Lung (tissue), 12 donors: ENCODE measurements around the gene RSAD2. TPM values are rescaled to one million over a fixed set of nuclear protein-coding genes. Genes with fewer than 3 reads are reported as not detected.

Experiments
- ATAC-seq: fragments of 200-7000 bp; cut with Tn5 transposase; one replicate; pipeline ENCODE4 v1.9.1; 2020; ENCODE audit warnings: moderate number of reproducible peaks; ENCODE audit not compliant: insufficient read depth, low FRiP score
- DNase-seq, 3 donors: peaks; one replicate each; pipeline ENCODE4 v3.0.0-alpha.2; 2013 to 2017
- H3K27ac ChIP-seq, 2 donors: one replicate each; pipeline ENCODE4 v1.5.1; 2013; ENCODE audit warnings: mild to moderate bottlenecking in 2 of 2, moderate library complexity in 2 of 2, control low read depth in 1 of 2, inconsistent platforms in 1 of 2, low read depth in 1 of 2, low read length in 1 of 2
- H3K27me3 ChIP-seq, 3 donors: one replicate each; pipeline ENCODE4 v1.5.1; 2013; ENCODE audit warnings: low read length in 2 of 3; ENCODE audit not compliant: control insufficient read depth in 3 of 3, insufficient read depth in 3 of 3
- H3K36me3 ChIP-seq, 4 donors: one replicate each; pipeline ENCODE4 v1.5.1; 2013; ENCODE audit warnings: low read length in 4 of 4, mild to moderate bottlenecking in 1 of 4, moderate library complexity in 1 of 4; ENCODE audit not compliant: control insufficient read depth in 4 of 4, insufficient read depth in 4 of 4
- H3K4me1 ChIP-seq, 5 donors: one replicate each; pipeline ENCODE4 v1.5.1; 2013; ENCODE audit warnings: low read length in 5 of 5, mild to moderate bottlenecking in 2 of 5, moderate library complexity in 1 of 5; ENCODE audit not compliant: control insufficient read depth in 5 of 5, insufficient read depth in 5 of 5
- H3K4me3 ChIP-seq: one replicate; pipeline ENCODE4 v1.5.1; 2013; ENCODE audit warnings: mild to moderate bottlenecking, control low read depth, moderate library complexity
- H3K9ac ChIP-seq, 2 donors: one replicate each; pipeline ENCODE4 v1.5.1; 2013; ENCODE audit warnings: low read length in 2 of 2, control low read depth in 1 of 2; ENCODE audit not compliant: insufficient read depth in 1 of 2
- H3K9me3 ChIP-seq, 4 donors: one replicate each; pipeline ENCODE4 v1.5.1; 2013; ENCODE audit warnings: low read length in 3 of 4, mild to moderate bottlenecking in 1 of 4, moderate library complexity in 1 of 4; ENCODE audit not compliant: control insufficient read depth in 4 of 4, insufficient read depth in 3 of 4
- CTCF ChIP-seq: IDR thresholded peaks from 2 replicates; pipeline ENCODE4 v1.5.1; 2012; ENCODE audit warnings: mild to moderate bottlenecking; ENCODE audit errors: control extremely low read depth, extremely low read depth
- WGBS, 2 donors: extraction: QIAGEN DNeasy Blood & Tissue Kit; methylation state at CpG; one replicate each; pipeline ENCODE4 v1.1.7; 2013; 5-methylcytosine and 5-hydroxymethylcytosine counted together
- polyA plus RNA-seq, 2 donors: library from polyadenylated mRNA; stranded (reverse); fragments of 200-250 nt; gene quantifications; one replicate each; pipeline ENCODE4 v1.2.1, GENCODE V29; 2013
- total RNA-seq, 2 donors: library from RNA; depleted of rRNA in 1 of 2; stranded (reverse); fragments of >200 nt in 1 of 2; gene quantifications; one replicate each; pipeline ENCODE4 v1.2.1, GENCODE V29; 2014 to 2021
- donor health status: control.
- donor health status: control.
- donor health status: Bipolar disorder and iron deficiency.
- donor health status: healthy.
- donor health status: DM: yes; HTN: yes; CAD: no.

Gene RSAD2
- total and polyA plus RNA-seq, 4 donors: 3.3 to 13.2 (median 12.0) TPM

- ATAC-seq (no peak), DNase-seq (no peak)
- H3K4me3 ChIP-seq: no peak overlapping the region
- H3K9me3 ChIP-seq: no peaks in the 10 kb centered on the region
- no peak for TF ChIP-seq CTCF
- WGBS, 2 donors: 75 to 89% methylated on average over 5 of the region's 5 CpGs
- peaks cover 0 to 25% (median 6%) of the 10 kb centered on the region in 4 donors for H3K36me3 ChIP-seq
- H3K9ac ChIP-seq: no peak overlapping the region
- H3K4me1 ChIP-seq: peaks cover 0 to 14% (median 0%) of the 10 kb centered on the region in 5 donors
- H3K27ac ChIP-seq: no peak overlapping the region
- no peaks in the 10 kb centered on the region for H3K27me3 ChIP-seq
Measured at GRCh38 chr2:6944555-6944954, 67.0 kb downstream of the RSAD2 start.

GRCh38 chr2:6945087-6945813, 67.7 kb downstream of the RSAD2 start:
- Histone ChIP-seq H3K9me3 (no peaks in the 10 kb centered on the region), H3K27me3 (no peaks in the 10 kb centered on the region), H3K4me3 (no peak overlapping the region), H3K9ac (no peak overlapping the region), H3K36me3 (peaks cover 0 to 25% (median 6%) of the 10 kb centered on the region in 4 donors), H3K4me1 (peaks cover 0 to 14% (median 0%) of the 10 kb centered on the region in 5 donors), H3K27ac (no peak overlapping the region)
- TF ChIP-seq CTCF: no peak
- 76 to 79% methylated on average over 9 of the region's 9 CpGs for WGBS, 2 donors
- no peak for DNase-seq
- no peak for ATAC-seq

GRCh38 chr2:6945821-6946220, 68.2 kb downstream of the RSAD2 start:
- TF ChIP-seq CTCF: no peak
- no peak overlapping the region for H3K9ac ChIP-seq
- peaks cover 0 to 13% (median 0%) of the 10 kb centered on the region in 5 donors for H3K4me1 ChIP-seq
- DNase-seq (no peak), ATAC-seq (no peak)
- H3K4me3 ChIP-seq: no peak overlapping the region
- H3K36me3 ChIP-seq: peaks cover 0 to 25% (median 6%) of the 10 kb centered on the region in 4 donors
- no peaks in the 10 kb centered on the region for H3K27me3 ChIP-seq
- no peak overlapping the region for H3K27ac ChIP-seq
- no peaks in the 10 kb centered on the region for H3K9me3 ChIP-seq
